KMS-11 (cell line): ENCODE data around the gene SYNDIG1.

ENCODE experiments used
- H2AFZ ChIP-seq: fragments of 200-600 bp; sonication (generic); 2 replicates; pipeline ENCODE4 v1.6.1; 2016; ENCODE audit warnings: antibody characterized with exemption, mixed run types, low read depth
- H3K27ac ChIP-seq: fragments of 200-600 bp; sonication (generic); 2 replicates; pipeline ENCODE4 v1.6.1; 2016; ENCODE audit warnings: mild to moderate bottlenecking, mixed run types
- H3K27me3 ChIP-seq: fragments of 200-600 bp; sonication (generic); 2 replicates; pipeline ENCODE4 v1.6.1; 2017; ENCODE audit warnings: mild to moderate bottlenecking, low read depth, mixed run types, moderate library complexity; ENCODE audit not compliant: insufficient read depth
- H3K36me3 ChIP-seq: fragments of 200-600 bp; sonication (generic); 2 replicates; pipeline ENCODE4 v1.6.1; 2017; ENCODE audit warnings: mild to moderate bottlenecking, mixed run types; ENCODE audit not compliant: insufficient read depth
- H3K4me1 ChIP-seq: fragments of 200-600 bp; sonication (generic); 2 replicates; pipeline ENCODE4 v1.6.1; 2016; ENCODE audit warnings: mild to moderate bottlenecking, low read depth, mixed run types; ENCODE audit not compliant: poor library complexity, severe bottlenecking
- H3K4me2 ChIP-seq: fragments of 200-600 bp; sonication (generic); 2 replicates; pipeline ENCODE4 v1.7.0; 2016; ENCODE audit warnings: mild to moderate bottlenecking, mixed run types
- H3K4me3 ChIP-seq: fragments of 200-600 bp; sonication (generic); IDR thresholded peaks from 2 replicates; pipeline ENCODE4 v1.6.1; 2017; ENCODE audit warnings: low read depth, low read length, mixed read lengths; ENCODE audit not compliant: insufficient read depth
- H3K79me2 ChIP-seq: fragments of 200-600 bp; sonication (generic); 2 replicates; pipeline ENCODE4 v1.6.1; 2016; ENCODE audit warnings: low read depth, mixed run types; ENCODE audit not compliant: insufficient read depth
- H3K9ac ChIP-seq: fragments of 200-600 bp; sonication (generic); 2 replicates; pipeline ENCODE4 v1.6.1; 2016; ENCODE audit warnings: mild to moderate bottlenecking, mixed run types
- H4K20me1 ChIP-seq: fragments of 200-600 bp; sonication (generic); 2 replicates; pipeline ENCODE4 v1.6.1; 2016; ENCODE audit warnings: mild to moderate bottlenecking, mixed run types; ENCODE audit not compliant: insufficient read depth
- CTCF ChIP-seq: fragments of 200-600 bp; sonication (generic); conservative IDR thresholded peaks from 2 replicates; pipeline ENCODE4 v1.6.1; 2017; ENCODE audit warnings: low read depth, mild to moderate bottlenecking, antibody characterized with exemption, low read length, moderate library complexity, mixed read lengths

Gene SYNDIG1

GRCh38 chr20:24490598-24490997 is 21.2 kb downstream of the SYNDIG1 start:
- no peak overlapping the region for H3K4me2 ChIP-seq
- H2AFZ ChIP-seq, result no peak overlapping the region
- H4K20me1 ChIP-seq, result no peaks in the 10 kb centered on the region
- no peaks in the 10 kb centered on the region for H3K27me3 ChIP-seq
- peaks cover 8% of the 10 kb centered on the region for H3K79me2 ChIP-seq
- H3K9ac ChIP-seq, result no peak overlapping the region
- H3K27ac ChIP-seq, result no peak overlapping the region
- no peak overlapping the region for H3K4me3 ChIP-seq
- H3K4me1 ChIP-seq, result no peaks in the 10 kb centered on the region
- no peak for TF ChIP-seq CTCF
- no peaks in the 10 kb centered on the region for H3K36me3 ChIP-seq

GRCh38 chr20:24491041-24491756 is 21.8 kb downstream of the SYNDIG1 start:
- Histone ChIP-seq H3K27me3 (no peaks in the 10 kb centered on the region), H2AFZ (no peak overlapping the region), H3K36me3 (no peaks in the 10 kb centered on the region), H3K4me2 (no peak overlapping the region), H3K9ac (no peak overlapping the region), H4K20me1 (no peaks in the 10 kb centered on the region), H3K4me3 (no peak overlapping the region), H3K4me1 (no peaks in the 10 kb centered on the region), H3K79me2 (0 out of 2 replicates have a peak, but pooled peaks cover 2% of the 10 kb centered on the region), H3K27ac (no peak overlapping the region)
- no peak for TF ChIP-seq CTCF

- H3K27ac ChIP-seq, result no peak overlapping the region
- H2AFZ ChIP-seq, result no peak overlapping the region
- H3K27me3 ChIP-seq, result no peaks in the 10 kb centered on the region
- peaks cover 9% of the 10 kb centered on the region for H3K4me1 ChIP-seq
- no peaks in the 10 kb centered on the region for H3K79me2 ChIP-seq
- no peak overlapping the region for H3K4me3 ChIP-seq
- TF ChIP-seq CTCF, result no peak
- H3K9ac ChIP-seq, result no peak overlapping the region
- no peaks in the 10 kb centered on the region for H3K36me3 ChIP-seq
- H3K4me2 ChIP-seq, result no peak overlapping the region
- no peaks in the 10 kb centered on the region for H4K20me1 ChIP-seq
Observed at GRCh38 chr20:24492031-24492607, 22.7 kb downstream of the SYNDIG1 start.

DNA sequence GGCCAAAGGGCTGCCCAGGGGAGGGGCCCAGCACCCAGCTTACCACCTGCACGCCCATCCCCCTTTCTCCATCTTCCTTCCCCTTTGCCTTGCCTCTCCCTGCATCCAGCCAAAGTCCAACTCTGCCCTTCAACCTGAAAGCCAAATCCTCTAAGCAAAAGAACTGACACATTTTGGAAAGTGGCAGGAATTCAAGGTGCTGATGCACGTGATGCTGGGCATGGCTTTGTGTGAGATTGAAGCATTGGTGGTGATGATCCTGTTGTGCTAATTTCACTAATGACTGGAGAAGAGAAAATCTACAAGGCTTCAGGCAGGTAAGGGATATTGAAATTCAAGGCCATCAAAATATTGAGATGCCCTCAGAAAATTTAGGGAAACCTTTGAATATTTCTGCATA is 23.3 kb downstream of the SYNDIG1 start:
- H3K4me2 ChIP-seq, result no peak overlapping the region
- H3K4me3 ChIP-seq, result no peak overlapping the region
- H3K9ac ChIP-seq, result no peak overlapping the region
- no peak overlapping the region for H3K27ac ChIP-seq
- H3K4me1 ChIP-seq, result peaks cover 15% of the 10 kb centered on the region
- no peak overlapping the region for H2AFZ ChIP-seq
- H4K20me1 ChIP-seq, result no peaks in the 10 kb centered on the region
- no peaks in the 10 kb centered on the region for H3K79me2 ChIP-seq
- no peaks in the 10 kb centered on the region for H3K36me3 ChIP-seq
- no peaks in the 10 kb centered on the region for H3K27me3 ChIP-seq
- TF ChIP-seq CTCF, result no peak
